H1 (cell line): ENCODE results near the gene FKBP2. TPM values are rescaled to one million over a fixed set of nuclear protein-coding genes. Genes with fewer than 3 reads are reported as not detected.

ENCODE experiments used
- CTCF ChIA-PET: fragments of 300-600 bp; sonication (Branson Sonifier 250); formaldehyde crosslinking; loops from one replicate; lab custom pipeline; 2021; ENCODE audit not compliant: partially characterized antibody; lab: Charles Lee
- POLR2A ChIA-PET: fragments of 300-600 bp; sonication (Branson Sonifier 250); formaldehyde crosslinking; loops from one replicate; lab custom pipeline; 2021; ENCODE audit warnings: inconsistent platforms; ENCODE audit not compliant: partially characterized antibody; lab: Charles Lee
- DNase-seq, 2 experiments: peaks; one replicate each; pipeline versions ENCODE4 v3.0.0 to v3.0.0-alpha.2; 2010 to 2022; ENCODE audit warnings: low spot score in 2 of 2, low read depth in 1 of 2, mixed read lengths in 1 of 2
- FAIRE-seq: peaks from 2 replicates; lab custom pipeline; 2011; peaks lifted over from hg19 to GRCh38; lab: Jason Lieb, UNC
- H2AFZ ChIP-seq: 2 replicates; pipeline ENCODE4 v1.8.1; 2012; ENCODE audit warnings: low read length, inconsistent platforms
- H2AK5ac ChIP-seq: 2 replicates; pipeline ENCODE4 v1.6.1; 2013; ENCODE audit warnings: low read depth, low read length
- H2BK120ac ChIP-seq: replicated peaks from 2 replicates; pipeline ENCODE3; 2013; ENCODE audit warnings: low read depth, low read length, inconsistent platforms
- H2BK12ac ChIP-seq: 2 replicates; pipeline ENCODE4 v1.6.1; 2013; ENCODE audit warnings: low read depth, low read length
- H2BK15ac ChIP-seq: 2 replicates; pipeline ENCODE4 v1.6.1; 2013; ENCODE audit warnings: low read length
- H2BK20ac ChIP-seq: 2 replicates; pipeline ENCODE4 v1.6.1; 2013; ENCODE audit warnings: low read length
- H2BK5ac ChIP-seq: 2 replicates; pipeline ENCODE4 v1.6.1; 2013; ENCODE audit warnings: low read depth, low read length
- H3K14ac ChIP-seq: 2 replicates; pipeline ENCODE4 v1.6.1; 2013; ENCODE audit warnings: inconsistent platforms; ENCODE audit not compliant: insufficient read length
- H3K18ac ChIP-seq: 2 replicates; pipeline ENCODE4 v1.6.1; 2013; ENCODE audit warnings: low read length; ENCODE audit errors: extremely low read depth
- H3K23ac ChIP-seq: 2 replicates; pipeline ENCODE4 v1.6.1; 2013; ENCODE audit warnings: inconsistent platforms; ENCODE audit not compliant: insufficient read length
- H3K23me2 ChIP-seq: 2 replicates; pipeline ENCODE4 v1.6.1; 2013; ENCODE audit warnings: low read depth, low read length
- H3K27ac ChIP-seq: 2 replicates; pipeline ENCODE4 v1.6.1; 2011; ENCODE audit warnings: low read depth, low read length, inconsistent platforms
- H3K27me3 ChIP-seq, 4 experiments: replicated peaks in 1 of 4; 1 replicate in 1 of 4; 2 replicates in 3 of 4; pipeline versions ENCODE4 v1.6.1 to v1.8.1; 2011 to 2013; ENCODE audit warnings: low read length in 3 of 4, mild to moderate bottlenecking in 3 of 4, inconsistent platforms in 2 of 4, mixed read lengths in 2 of 4, moderate library complexity in 1 of 4; ENCODE audit not compliant: control insufficient read depth in 3 of 4, insufficient read depth in 3 of 4; ENCODE audit errors: extremely low read depth in 1 of 4
- H3K36me3 ChIP-seq, 4 experiments: 2 replicates each; pipeline versions ENCODE4 v1.6.1 to v1.8.1; 2011 to 2013; ENCODE audit warnings: mild to moderate bottlenecking in 4 of 4, low read length in 3 of 4, moderate library complexity in 2 of 4, control low read depth in 1 of 4, inconsistent platforms in 1 of 4; ENCODE audit not compliant: insufficient read depth in 4 of 4, control insufficient read depth in 2 of 4
- H3K4ac ChIP-seq: replicated peaks from 2 replicates; pipeline ENCODE3; 2013; ENCODE audit warnings: low read length, low read depth, mixed read lengths, inconsistent platforms; ENCODE audit not compliant: insufficient read length
- H3K4me1 ChIP-seq, 4 experiments: replicated peaks in 1 of 4; 1 replicate in 1 of 4; 2 replicates in 3 of 4; pipeline versions ENCODE4 v1.6.1 to v1.8.1; 2011 to 2013; ENCODE audit warnings: low read length in 3 of 4, inconsistent platforms in 2 of 4, mixed read lengths in 1 of 4; ENCODE audit not compliant: insufficient read depth in 4 of 4, control insufficient read depth in 3 of 4
- H3K4me2 ChIP-seq, 2 experiments: 2 replicates each; pipeline versions ENCODE4 v1.6.1 to v1.8.1; 2011 to 2013; ENCODE audit warnings: low read depth in 2 of 2, low read length in 2 of 2, control low read depth in 1 of 2, inconsistent platforms in 1 of 2, mild to moderate bottlenecking in 1 of 2; ENCODE audit not compliant: insufficient read depth in 1 of 2
- H3K4me3 ChIP-seq, 4 experiments: fragments of 200-600, 300-600 bp in 1 of 4; sonication (generic), shearing (Covaris generic), sonication (Bioruptor Twin) in 1 of 4; 2 replicates each; pipeline versions ENCODE4 v1.5.1 to v1.8.1; 2011 to 2016; ENCODE audit warnings: low read length in 4 of 4, low read depth in 3 of 4, control low read depth in 2 of 4, inconsistent platforms in 2 of 4, mild to moderate bottlenecking in 2 of 4, mixed read lengths in 1 of 4, moderate library complexity in 1 of 4; ENCODE audit not compliant: insufficient read depth in 2 of 4; ENCODE audit errors: extremely low read depth in 1 of 4
- H3K56ac ChIP-seq: replicated peaks from 2 replicates; pipeline ENCODE3; 2013; ENCODE audit warnings: low read depth, mild to moderate bottlenecking, mixed read lengths, low read length, inconsistent platforms; ENCODE audit not compliant: insufficient read length
- H3K79me1 ChIP-seq: 2 replicates; pipeline ENCODE4 v1.6.1; 2013; ENCODE audit warnings: low read depth, low read length, control low read depth
- H3K79me2 ChIP-seq, 2 experiments: 2 replicates each; pipeline versions ENCODE4 v1.6.1 to v1.8.1; 2012 to 2013; ENCODE audit warnings: low read length in 2 of 2, mild to moderate bottlenecking in 2 of 2, inconsistent platforms in 1 of 2; ENCODE audit not compliant: insufficient read depth in 2 of 2, control insufficient read depth in 1 of 2
- H3K9ac ChIP-seq, 4 experiments: replicated peaks in 1 of 4; 1 replicate in 1 of 4; 2 replicates in 3 of 4; pipeline versions ENCODE4 v1.6.1 to v1.8.1; 2011 to 2013; ENCODE audit warnings: low read depth in 3 of 4, low read length in 3 of 4, control low read depth in 2 of 4, mild to moderate bottlenecking in 2 of 4, moderate library complexity in 2 of 4, inconsistent platforms in 1 of 4; ENCODE audit errors: extremely low read depth in 1 of 4
- H3K9me3 ChIP-seq, 2 experiments: 2 replicates each; pipeline versions ENCODE4 v1.6.1 to v1.8.1; 2012 to 2013; ENCODE audit warnings: mild to moderate bottlenecking in 2 of 2, moderate library complexity in 2 of 2, control low read depth in 1 of 2, inconsistent platforms in 1 of 2, low read depth in 1 of 2, low read length in 1 of 2, mixed read lengths in 1 of 2; ENCODE audit not compliant: insufficient read depth in 2 of 2
- H4K20me1 ChIP-seq, 2 experiments: replicated peaks in 1 of 2; 2 replicates each; pipeline versions ENCODE3 to v1.8.1; 2011 to 2013; ENCODE audit warnings: inconsistent platforms in 2 of 2, low read length in 2 of 2, mild to moderate bottlenecking in 1 of 2; ENCODE audit not compliant: insufficient read depth in 2 of 2, control insufficient read depth in 1 of 2
- H4K5ac ChIP-seq: 2 replicates; pipeline ENCODE4 v1.6.1; 2013; ENCODE audit warnings: low read length, low read depth, mixed read lengths, inconsistent platforms; ENCODE audit not compliant: insufficient read length
- H4K8ac ChIP-seq: 2 replicates; pipeline ENCODE4 v1.8.0; 2013; ENCODE audit warnings: mild to moderate bottlenecking, moderate library complexity, low read length, inconsistent platforms; ENCODE audit not compliant: insufficient read depth; ENCODE audit errors: extremely low read depth
- H4K91ac ChIP-seq: replicated peaks from 2 replicates; pipeline ENCODE3; 2013; ENCODE audit warnings: low read length, mixed read lengths, inconsistent platforms; ENCODE audit not compliant: insufficient read length
- ASH2L ChIP-seq: fragments of 200-600, 300-600 bp; sonication (generic); IDR thresholded peaks from one replicate; pipeline ENCODE4 v1.7.1; 2017; ENCODE audit warnings: low read length
- BRCA1 ChIP-seq: IDR thresholded peaks from 2 replicates; pipeline ENCODE4 v1.6.1; 2012; ENCODE audit warnings: low read depth, low read length, improper control_type of control experiment
- CHD2 ChIP-seq: IDR thresholded peaks from 2 replicates; pipeline ENCODE4 v1.6.1; 2012; ENCODE audit warnings: low read length, improper control_type of control experiment
- CREB1 ChIP-seq: IDR thresholded peaks from 2 replicates; pipeline ENCODE4 v1.6.1; 2012; ENCODE audit warnings: inconsistent platforms
- GABPA ChIP-seq: IDR thresholded peaks from 2 replicates; pipeline ENCODE4 v1.6.1; 2011; ENCODE audit warnings: mild to moderate bottlenecking, low read length, moderate library complexity, borderline replicate concordance; ENCODE audit not compliant: insufficient read depth
- GTF2F1 ChIP-seq: IDR thresholded peaks from 2 replicates; pipeline ENCODE4 v1.6.1; 2012; ENCODE audit warnings: low read depth, low read length, improper control_type of control experiment, borderline replicate concordance
- JUN ChIP-seq: IDR thresholded peaks from 2 replicates; pipeline ENCODE4 v1.6.1; 2011; ENCODE audit warnings: low read depth, mild to moderate bottlenecking, improper control_type of control experiment, low read length
- NANOG ChIP-seq: IDR thresholded peaks from 2 replicates; pipeline ENCODE4 v1.6.1; 2011; ENCODE audit warnings: low read length, low read depth, mild to moderate bottlenecking, inconsistent platforms; ENCODE audit not compliant: insufficient read depth, poor library complexity, severe bottlenecking
- RXRA ChIP-seq: IDR thresholded peaks from 2 replicates; pipeline ENCODE4 v1.6.1; 2011; ENCODE audit warnings: low read depth, mild to moderate bottlenecking, low read length, moderate library complexity; ENCODE audit not compliant: insufficient read depth
- TEAD4 ChIP-seq: IDR thresholded peaks from 2 replicates; pipeline ENCODE4 v1.6.1; 2012; ENCODE audit warnings: low read depth, low read length, inconsistent platforms, mixed read lengths
- WGBS, 2 experiments: shearing (Covaris generic) in 1 of 2; methylation state at CpG; one replicate each; pipeline versions ENCODE4 v1.1.6 to v1.1.7; 2013 to 2015; ENCODE audit warnings: low lambda C conversion rate in 2 of 2, mixed read lengths in 2 of 2, inconsistent platforms in 1 of 2, low coverage in 1 of 2, missing lambda C conversion rate in 1 of 2; ENCODE audit not compliant: insufficient replicate concordance in 2 of 2, insufficient coverage in 1 of 2, insufficient read length in 1 of 2; ENCODE audit errors: extremely low coverage in 1 of 2, missing lambda C conversion rate in 1 of 2; 5-methylcytosine and 5-hydroxymethylcytosine counted together
- polyA plus RNA-seq, 7 experiments: library from polyadenylated mRNA; depleted of rRNA in 3 of 7; stranded (reverse) in 5 of 7; unstranded in 2 of 7; fragments of >200 nt in 5 of 7; fragments of 200-250 nt in 2 of 7; gene quantifications; 1 replicate in 5 of 7; 2 replicates in 1 of 7; 4 replicates in 1 of 7; pipeline versions ENCODE4 v1.2.1 to v1.2.3, GENCODE V29; 2011 to 2013; ENCODE audit warnings: missing spikeins in 2 of 7, mixed read lengths in 2 of 7
- total RNA-seq: library from RNA; stranded (reverse); fragmentation: NEBNext Ultra II Directional; extraction: Animal tissue kit (Norgen Biotek cat#: 25700); gene quantifications from 2 replicates; pipeline ENCODE4 v1.2.1, GENCODE V29; 2021

FKBP2 gene
- total and polyA plus RNA-seq, 2 of the 8 experiments (the other 6 are each of a cell fraction or from before 2014, with no cell fraction given) = 41.7 to 52.5 TPM

DNA sequence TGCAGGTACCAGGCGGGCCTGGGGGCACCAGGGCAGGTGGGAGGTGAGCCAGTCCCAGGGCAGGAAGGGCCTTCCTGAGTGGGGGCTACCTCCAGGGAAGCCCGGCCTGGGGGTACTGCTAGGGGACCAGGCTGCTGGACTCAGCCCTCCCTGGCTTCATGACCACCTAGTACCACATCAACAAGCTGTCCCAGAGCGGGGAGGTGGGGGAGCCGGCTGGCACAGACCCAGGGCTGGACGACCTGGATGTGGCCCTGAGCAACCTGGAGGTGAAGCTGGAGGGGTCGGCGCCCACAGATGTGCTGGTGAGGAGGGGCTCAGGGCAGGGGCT lies 21.6 kb upstream of the FKBP2 start:
- TF ChIP-seq ASH2L (no peak), BRCA1 (no peak), GTF2F1 (no peak), GABPA (no peak), CREB1 (no peak), JUN (no peak), CHD2 (no peak), NANOG (no peak), TEAD4 (no peak), RXRA (no peak)
- no peak overlapping the region for H2AK5ac ChIP-seq
- no peaks in the 10 kb centered on the region for H3K79me1 ChIP-seq
- no peaks in the 10 kb centered on the region for H3K27me3 ChIP-seq
- WGBS, 2 experiments = 90% methylated on average over 7 of the region's 7 CpGs; no CpG with 5 or more reads in 1 of the 2 experiments
- H3K4ac ChIP-seq = no peak overlapping the region
- no peak overlapping the region for H3K4me2 ChIP-seq
- no peak overlapping the region for H3K56ac ChIP-seq
- no peaks in the 10 kb centered on the region for H3K9me3 ChIP-seq
- H2BK20ac ChIP-seq = no peak overlapping the region
- no peak for DNase-seq
- H3K4me1 ChIP-seq = no peaks in the 10 kb centered on the region
- H3K14ac ChIP-seq = no peak overlapping the region
- H3K9ac ChIP-seq = no peak overlapping the region
- H3K4me3 ChIP-seq = no peak overlapping the region
- H2BK5ac ChIP-seq = no peak overlapping the region
- ChIA-PET POLR2A (interaction anchor here (1.0 to 14.1 kb wide), 8 partner anchors 11 to 50 kb away, joined by 3 to 253 read pairs (median 4); partner anchors contain the start of genes FERMT3, PLCB3, STIP1 and VEGFB), CTCF (interaction anchor here (1.1 to 2.8 kb wide), 5 partner anchors 8 to 57 kb away, joined by 3 to 19 read pairs (median 4); partner anchors contain the start of gene FERMT3)
- H4K8ac ChIP-seq = no peak overlapping the region
- no peak overlapping the region for H3K23ac ChIP-seq
- no peaks in the 10 kb centered on the region for H3K79me2 ChIP-seq
- H3K23me2 ChIP-seq = no peaks in the 10 kb centered on the region
- no peak overlapping the region for H2BK12ac ChIP-seq
- H2AFZ ChIP-seq = no peak overlapping the region
- H3K18ac ChIP-seq = no peak overlapping the region
- H2BK15ac ChIP-seq = no peak overlapping the region
- H4K91ac ChIP-seq = no peak overlapping the region
- no peak overlapping the region for H3K27ac ChIP-seq
- no peak overlapping the region for H4K5ac ChIP-seq
- no peak for FAIRE-seq
- H2BK120ac ChIP-seq = no peak overlapping the region
- peaks cover 0 to 9% (median 5%) of the 10 kb centered on the region in 4 experiments; a peak in 5 of 8 replicates for H3K36me3 ChIP-seq
- peaks cover 2 to 11% of the 10 kb centered on the region in 2 experiments for H4K20me1 ChIP-seq
